ENCODE results near the gene HBG1. TPM values are rescaled to one million over a fixed set of nuclear protein-coding genes. Genes with fewer than 3 reads are reported as not detected.

Gene HBG1
- total and polyA plus RNA-seq, 2 donors (not counting 1 experiment from before 2014, with no cell fraction given): not detected

- Histone ChIP-seq H3K27ac (ENCODE audit: low read length in 2 of 2) (no peak overlapping the region), H3K9ac (ENCODE audit: low read length) (no peak overlapping the region), H3K9me3 (ENCODE audit: control extremely low read depth in 1 of 3, control insufficient read depth in 2 of 3, insufficient read depth in 1 of 3, low read length in 2 of 3) (peaks cover 0 to 9% (median 0%) of the 10 kb centered on the region in 3 donors), H3K4me3 (ENCODE audit: control extremely low read depth in 1 of 5, extremely low read depth in 1 of 5, insufficient read depth in 1 of 5, low read depth in 2 of 5, low read length in 4 of 5) (no peak overlapping the region), H3K36me3 (replicated peaks in 1 of 2; ENCODE audit: control extremely low read depth in 1 of 2, control insufficient read depth in 1 of 2, extremely low read depth in 1 of 2, insufficient read depth in 2 of 2, low read length in 1 of 2) (no peaks in the 10 kb centered on the region), H4K20me1 (ENCODE audit: control insufficient read depth, insufficient read depth, low read length, poor library complexity, severe bottlenecking) (no peaks in the 10 kb centered on the region), H2AFZ (ENCODE audit: insufficient read depth, low read depth, low read length, poor library complexity, severe bottlenecking) (no peak overlapping the region), H3K4me2 (replicated peaks; ENCODE audit: low read depth, low read length, poor library complexity, severe bottlenecking) (no peak overlapping the region), H3K79me2 (ENCODE audit: control insufficient read depth, insufficient read depth, low read length) (no peaks in the 10 kb centered on the region), H3K27me3 (replicated peaks in 1 of 4; ENCODE audit: control extremely low read depth in 1 of 4, control insufficient read depth in 3 of 4, insufficient read depth in 4 of 4, low read length in 3 of 4) (no peaks in the 10 kb centered on the region), H3K4me1 (ENCODE audit: control insufficient read depth in 2 of 2, insufficient read depth in 2 of 2, low read length in 2 of 2) (no peaks in the 10 kb centered on the region)
- Mint-ChIP-seq H3K4me1 (no peaks in the 10 kb centered on the region), H3K4me3 (no peak overlapping the region), H3K27ac (no peak overlapping the region), H3K27me3 (peaks cover 6% of the 10 kb centered on the region), H3K9me3 (ENCODE audit: insufficient read depth) (no peaks in the 10 kb centered on the region)
- CTCF ChIA-PET: no interaction called here
- POLR2A ChIA-PET: no interaction called here
- no peak for DNase-seq
- ATAC-seq (ENCODE audit: low read depth): no peak
- WGBS (ENCODE audit: insufficient coverage): no CpG with 5 or more reads among the region's 1 CpG
- no peak for TF ChIP-seq EZH2 (IDR thresholded peaks at IDR 0.05; ENCODE audit: borderline replicate concordance, insufficient read depth, low read depth, low read length, poor library complexity, severe bottlenecking)
- no peak for TF ChIP-seq CTCF (IDR thresholded peaks at IDR 0.05)
- intact Hi-C loops (cut with micrococcal nuclease): no loop called here
These were observed 26.0 kb downstream of the HBG1 start for GRCh38 chr11:5223686-5224085.

GRCh38 chr11:5223146-5223545 is 26.5 kb downstream of the HBG1 start:
- intact Hi-C loops (cut with micrococcal nuclease): no loop called here
- Histone ChIP-seq H3K36me3 (replicated peaks in 1 of 2; ENCODE audit: control extremely low read depth in 1 of 2, control insufficient read depth in 1 of 2, extremely low read depth in 1 of 2, insufficient read depth in 2 of 2, low read length in 1 of 2) (no peaks in the 10 kb centered on the region), H3K9ac (ENCODE audit: low read length) (no peak overlapping the region), H3K79me2 (ENCODE audit: control insufficient read depth, insufficient read depth, low read length) (no peaks in the 10 kb centered on the region), H3K9me3 (ENCODE audit: control extremely low read depth in 1 of 3, control insufficient read depth in 2 of 3, insufficient read depth in 1 of 3, low read length in 2 of 3) (peaks cover 0 to 9% (median 0%) of the 10 kb centered on the region in 3 donors), H3K4me1 (ENCODE audit: control insufficient read depth in 2 of 2, insufficient read depth in 2 of 2, low read length in 2 of 2) (no peaks in the 10 kb centered on the region), H3K27ac (ENCODE audit: low read length in 2 of 2) (no peak overlapping the region), H3K4me2 (replicated peaks; ENCODE audit: low read depth, low read length, poor library complexity, severe bottlenecking) (no peak overlapping the region), H3K4me3 (ENCODE audit: control extremely low read depth in 1 of 5, extremely low read depth in 1 of 5, insufficient read depth in 1 of 5, low read depth in 2 of 5, low read length in 4 of 5) (no peak overlapping the region), H4K20me1 (ENCODE audit: control insufficient read depth, insufficient read depth, low read length, poor library complexity, severe bottlenecking) (no peaks in the 10 kb centered on the region), H3K27me3 (replicated peaks in 1 of 4; ENCODE audit: control extremely low read depth in 1 of 4, control insufficient read depth in 3 of 4, insufficient read depth in 4 of 4, low read length in 3 of 4) (no peaks in the 10 kb centered on the region), H2AFZ (ENCODE audit: insufficient read depth, low read depth, low read length, poor library complexity, severe bottlenecking) (no peak overlapping the region)
- Mint-ChIP-seq H3K4me1 (no peaks in the 10 kb centered on the region), H3K9me3 (ENCODE audit: insufficient read depth) (no peaks in the 10 kb centered on the region), H3K27me3 (peaks cover 6% of the 10 kb centered on the region), H3K4me3 (no peak overlapping the region), H3K27ac (no peak overlapping the region)
- DNase-seq: no peak
- no peak for ATAC-seq (ENCODE audit: low read depth)
- 97% methylated on average over 5 of the region's 6 CpGs for WGBS (ENCODE audit: insufficient coverage)
- ChIA-PET CTCF (no interaction called here), POLR2A (no interaction called here)
- no peak for TF ChIP-seq EZH2 (IDR thresholded peaks at IDR 0.05; ENCODE audit: borderline replicate concordance, insufficient read depth, low read depth, low read length, poor library complexity, severe bottlenecking)
- TF ChIP-seq CTCF (IDR thresholded peaks at IDR 0.05): no peak
